Glutamatergic neuron (in vitro differentiated cells): ENCODE measurements around the gene IL4. TPM values are rescaled to one million over a fixed set of nuclear protein-coding genes. Genes with fewer than 3 reads are reported as not detected.

Experiments
- DNase-seq: peaks from one replicate; pipeline ENCODE4 v3.0.0; 2022
- H3K27ac Mint-ChIP-seq: one replicate; pipeline ENCODE4 v1.8.0; 2020; ENCODE audit warnings: mild to moderate bottlenecking, mixed read lengths, inconsistent platforms; ENCODE audit not compliant: unreplicated experiment
- H3K27me3 Mint-ChIP-seq: one replicate; pipeline ENCODE4 v1.8.0; 2020; ENCODE audit warnings: mild to moderate bottlenecking, moderate library complexity, mixed read lengths, inconsistent platforms; ENCODE audit not compliant: unreplicated experiment
- H3K36me3 Mint-ChIP-seq: one replicate; pipeline ENCODE4 v1.8.0; 2020; ENCODE audit warnings: mild to moderate bottlenecking, mixed read lengths, inconsistent platforms; ENCODE audit not compliant: unreplicated experiment
- H3K4me1 Mint-ChIP-seq: one replicate; pipeline ENCODE4 v1.8.0; 2020; ENCODE audit warnings: mild to moderate bottlenecking, low read depth, mixed read lengths, inconsistent platforms; ENCODE audit not compliant: unreplicated experiment
- H3K4me3 Mint-ChIP-seq: one replicate; pipeline ENCODE4 v1.8.0; 2020; ENCODE audit warnings: mild to moderate bottlenecking, mixed read lengths, inconsistent platforms; ENCODE audit not compliant: unreplicated experiment
- H3K9me3 Mint-ChIP-seq: one replicate; pipeline ENCODE4 v1.8.0; 2020; ENCODE audit warnings: mild to moderate bottlenecking, moderate library complexity, mixed read lengths, inconsistent platforms; ENCODE audit not compliant: unreplicated experiment
- total RNA-seq: library from RNA; stranded (reverse); fragmentation: NEBNext Ultra II Directional; extraction: Animal tissue kit (Norgen Biotek cat#: 25700); gene quantifications from one replicate; pipeline ENCODE4 v1.2.1, GENCODE V29; 2021; ENCODE audit not compliant: unreplicated experiment
- TF ChIP-seq, protein P1 (sequence below): fragments of 200-600 bp; sonication (generic); IDR thresholded peaks from one replicate; pipeline ENCODE4 v1.5.0; 2021; ENCODE audit not compliant: partially characterized antibody, unreplicated experiment

Gene IL4
- total RNA-seq, 1 donor from 2014 or later, result not detected

DNA sequence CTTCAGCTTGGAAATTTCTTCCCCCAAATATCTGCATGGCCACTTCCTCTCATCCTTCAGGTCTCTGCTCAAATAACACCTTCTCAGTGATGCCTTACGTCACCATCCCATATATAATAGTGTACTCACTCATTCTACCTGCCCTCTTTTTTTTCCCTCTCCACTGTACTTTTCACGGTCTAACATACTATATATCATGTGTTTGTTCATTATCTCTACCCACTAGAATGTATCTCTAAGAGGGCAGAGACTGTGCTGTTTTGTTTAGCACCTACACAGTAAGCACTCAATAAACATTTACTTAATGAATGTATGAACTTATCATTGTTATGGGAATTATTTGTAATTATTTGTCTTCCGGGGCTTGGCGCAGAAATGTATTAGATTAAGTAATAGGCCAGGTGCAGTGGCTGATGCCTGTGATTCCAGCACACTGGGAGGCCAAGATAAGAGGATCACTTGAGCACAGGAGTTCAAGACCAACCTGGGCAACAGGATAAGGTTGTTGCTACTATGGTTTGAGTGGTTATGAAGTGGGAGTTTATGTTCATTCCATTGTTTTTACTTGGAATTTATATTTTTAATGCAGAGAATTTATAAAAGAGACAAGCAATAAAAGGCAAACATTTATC is 21.8 kb upstream of the IL4 start:
- Mint-ChIP-seq H3K9me3 (peaks cover 8% of the 10 kb centered on the region), H3K27me3 (peaks cover 4% of the 10 kb centered on the region), H3K4me3 (no peak overlapping the region), H3K27ac (no peak overlapping the region), H3K4me1 (peaks cover 8% of the 10 kb centered on the region), H3K36me3 (peaks cover 15% of the 10 kb centered on the region)
- DNase-seq, result no peak
- TF ChIP-seq, protein P1, sequence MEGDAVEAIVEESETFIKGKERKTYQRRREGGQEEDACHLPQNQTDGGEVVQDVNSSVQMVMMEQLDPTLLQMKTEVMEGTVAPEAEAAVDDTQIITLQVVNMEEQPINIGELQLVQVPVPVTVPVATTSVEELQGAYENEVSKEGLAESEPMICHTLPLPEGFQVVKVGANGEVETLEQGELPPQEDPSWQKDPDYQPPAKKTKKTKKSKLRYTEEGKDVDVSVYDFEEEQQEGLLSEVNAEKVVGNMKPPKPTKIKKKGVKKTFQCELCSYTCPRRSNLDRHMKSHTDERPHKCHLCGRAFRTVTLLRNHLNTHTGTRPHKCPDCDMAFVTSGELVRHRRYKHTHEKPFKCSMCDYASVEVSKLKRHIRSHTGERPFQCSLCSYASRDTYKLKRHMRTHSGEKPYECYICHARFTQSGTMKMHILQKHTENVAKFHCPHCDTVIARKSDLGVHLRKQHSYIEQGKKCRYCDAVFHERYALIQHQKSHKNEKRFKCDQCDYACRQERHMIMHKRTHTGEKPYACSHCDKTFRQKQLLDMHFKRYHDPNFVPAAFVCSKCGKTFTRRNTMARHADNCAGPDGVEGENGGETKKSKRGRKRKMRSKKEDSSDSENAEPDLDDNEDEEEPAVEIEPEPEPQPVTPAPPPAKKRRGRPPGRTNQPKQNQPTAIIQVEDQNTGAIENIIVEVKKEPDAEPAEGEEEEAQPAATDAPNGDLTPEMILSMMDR, result no peak

DNA sequence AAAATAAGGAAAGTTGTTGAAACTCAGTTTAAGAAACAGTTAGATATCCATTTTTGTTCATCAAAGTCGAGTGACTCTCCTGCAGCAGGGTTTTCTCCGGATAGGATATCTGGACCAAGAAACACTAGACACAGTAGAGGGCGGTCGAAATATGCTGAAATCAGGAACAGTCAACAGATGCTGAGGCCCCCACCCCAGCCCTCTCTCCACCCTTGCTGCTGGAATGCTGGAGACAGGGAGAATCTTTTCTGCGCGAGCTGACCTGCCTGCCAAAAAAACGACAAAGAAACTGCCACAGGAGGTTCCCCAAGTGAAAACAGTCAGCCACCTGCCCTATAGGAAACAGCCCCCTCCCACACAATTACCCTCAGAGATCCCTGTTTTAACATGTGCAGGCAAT is 20.1 kb upstream of the IL4 start:
- H3K4me3 Mint-ChIP-seq, result no peak overlapping the region
- peaks cover under 1% of the 10 kb centered on the region for H3K36me3 Mint-ChIP-seq
- H3K9me3 Mint-ChIP-seq, result peaks cover 3% of the 10 kb centered on the region
- peaks cover 3% of the 10 kb centered on the region for H3K27me3 Mint-ChIP-seq
- H3K27ac Mint-ChIP-seq, result no peak overlapping the region
- H3K4me1 Mint-ChIP-seq, result peaks cover 8% of the 10 kb centered on the region
- DNase-seq, result no peak
- TF ChIP-seq, protein P1, result no peak

DNA sequence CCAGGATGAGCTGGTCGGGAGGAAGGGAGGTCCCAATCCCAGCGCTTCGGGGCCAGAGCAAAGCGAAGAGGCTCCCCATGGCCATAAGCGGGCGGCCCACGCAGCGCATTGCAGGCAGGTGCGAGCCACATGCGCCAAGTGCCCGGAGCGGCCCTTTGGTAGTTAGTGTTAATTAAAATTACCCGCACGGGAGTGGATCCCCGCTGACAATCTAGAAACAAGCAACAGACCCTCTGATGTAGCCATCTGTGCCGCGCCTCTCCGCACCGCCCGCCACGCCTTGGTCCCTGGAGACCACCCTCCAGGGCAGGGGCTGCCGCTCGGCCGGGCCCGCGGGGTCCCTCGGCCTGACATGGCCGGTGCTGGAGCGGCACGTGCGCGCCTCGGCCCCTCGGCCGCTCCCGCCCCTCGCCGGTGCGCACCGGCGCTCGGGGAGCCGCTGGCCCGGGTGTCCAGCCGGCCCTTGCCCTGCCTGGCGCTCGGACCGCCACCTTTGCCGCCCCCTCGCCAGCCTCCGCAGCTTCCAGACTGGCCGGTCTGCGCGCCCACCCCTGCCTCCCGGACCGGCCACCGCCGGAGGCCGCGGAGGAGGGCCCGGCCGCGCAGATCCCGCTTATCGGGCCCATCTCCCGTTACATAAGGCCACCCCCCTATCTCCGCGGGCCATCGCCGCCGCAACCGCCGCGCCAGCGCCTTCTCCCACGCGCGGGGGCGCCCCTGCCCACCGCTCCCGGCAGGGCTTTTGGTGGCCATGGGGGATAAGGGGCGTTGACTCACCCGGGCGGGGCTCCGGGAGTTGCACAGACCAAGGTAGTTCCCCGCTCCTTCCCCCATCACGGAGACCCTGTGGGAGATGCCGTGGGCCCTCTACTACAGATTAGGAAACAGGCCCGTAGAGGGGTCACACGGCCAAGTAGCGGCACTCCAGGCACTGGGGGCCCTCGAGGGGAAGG is 17.7 kb upstream of the IL4 start:
- Mint-ChIP-seq H3K27me3 (peaks cover 6% of the 10 kb centered on the region), H3K27ac (no peak overlapping the region), H3K4me3 (peak overlapping the region; percentile 34), H3K36me3 (no peaks in the 10 kb centered on the region), H3K4me1 (peaks cover 10% of the 10 kb centered on the region), H3K9me3 (peaks cover 6% of the 10 kb centered on the region)
- peak; percentile 78 for DNase-seq
- TF ChIP-seq, protein P1, result no peak

DNA sequence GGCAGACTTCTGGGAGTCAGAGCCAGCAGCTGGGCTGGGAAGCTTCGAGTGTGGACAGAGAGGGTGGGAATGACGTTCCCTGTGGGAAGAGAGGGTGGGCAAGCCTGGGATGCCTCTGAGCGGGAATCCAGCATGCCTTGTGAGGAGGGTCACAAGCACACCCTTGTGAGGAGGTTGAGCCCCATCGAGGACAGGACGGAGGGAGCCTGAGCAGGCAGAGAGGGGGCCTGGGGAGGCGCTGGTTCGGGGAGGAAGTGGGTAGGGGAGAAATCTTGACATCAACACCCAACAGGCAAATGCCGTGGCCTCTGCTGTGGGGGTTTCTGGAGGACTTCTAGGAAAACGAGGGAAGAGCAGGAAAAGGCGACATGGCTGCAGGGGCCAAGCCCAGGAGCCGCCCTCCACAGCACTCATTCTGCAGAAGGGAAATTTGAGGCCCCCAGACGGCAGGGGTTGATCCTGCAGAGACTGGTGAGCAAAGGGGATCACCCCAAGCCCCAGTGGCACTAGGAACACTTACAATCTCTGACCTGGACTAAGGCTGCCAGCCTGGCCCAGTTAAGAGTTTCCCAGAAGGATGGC is 16.9 kb upstream of the IL4 start:
- no peaks in the 10 kb centered on the region for H3K36me3 Mint-ChIP-seq
- peaks cover 7% of the 10 kb centered on the region for H3K9me3 Mint-ChIP-seq
- H3K27ac Mint-ChIP-seq, result no peak overlapping the region
- H3K4me1 Mint-ChIP-seq, result peaks cover 11% of the 10 kb centered on the region
- peak overlapping the region; percentile 34 for H3K4me3 Mint-ChIP-seq
- no peak for DNase-seq
- peaks cover 6% of the 10 kb centered on the region for H3K27me3 Mint-ChIP-seq
- TF ChIP-seq, protein P1, result no peak
